HUES64 (cell line): Measurements from ENCODE around the gene CDK4.
"Not testable (repeated sequence)": the region's sequence is repeated elsewhere in the genome, so short reads cannot be mapped to it uniquely, and the experiment has no call there.

Source experiments
- H3K27ac ChIP-seq: 2 replicates; pipeline ENCODE4 v1.7.0; 2013; ENCODE audit warnings: low read depth, low read length, inconsistent platforms
- H3K27me3 ChIP-seq: 2 replicates; pipeline ENCODE4 v1.6.1; 2013; ENCODE audit warnings: mild to moderate bottlenecking, low read length; ENCODE audit not compliant: insufficient read depth
- H3K36me3 ChIP-seq: 2 replicates; pipeline ENCODE4 v1.6.1; 2013; ENCODE audit warnings: mild to moderate bottlenecking, low read length; ENCODE audit not compliant: insufficient read depth
- H3K4me1 ChIP-seq: 2 replicates; pipeline ENCODE4 v1.6.1; 2013; ENCODE audit warnings: mild to moderate bottlenecking, low read length, moderate library complexity; ENCODE audit not compliant: insufficient read depth
- H3K4me3 ChIP-seq: 2 replicates; pipeline ENCODE4 v1.5.1; 2013; ENCODE audit warnings: mild to moderate bottlenecking, low read length, moderate library complexity
- H3K9ac ChIP-seq: 2 replicates; pipeline ENCODE4 v1.6.1; 2013; ENCODE audit warnings: mild to moderate bottlenecking, low read depth, low read length
- H3K9me3 ChIP-seq: 2 replicates; pipeline ENCODE4 v1.6.1; 2013; ENCODE audit warnings: low read depth, low read length; ENCODE audit not compliant: insufficient read depth
- WGBS: fragments of 150-250, 120-280 bp; methylation state at CpG from one replicate; pipeline ENCODE4 v1.1.7; 2013; ENCODE audit warnings: missing lambda C conversion rate; 5-methylcytosine and 5-hydroxymethylcytosine counted together

Gene CDK4

DNA sequence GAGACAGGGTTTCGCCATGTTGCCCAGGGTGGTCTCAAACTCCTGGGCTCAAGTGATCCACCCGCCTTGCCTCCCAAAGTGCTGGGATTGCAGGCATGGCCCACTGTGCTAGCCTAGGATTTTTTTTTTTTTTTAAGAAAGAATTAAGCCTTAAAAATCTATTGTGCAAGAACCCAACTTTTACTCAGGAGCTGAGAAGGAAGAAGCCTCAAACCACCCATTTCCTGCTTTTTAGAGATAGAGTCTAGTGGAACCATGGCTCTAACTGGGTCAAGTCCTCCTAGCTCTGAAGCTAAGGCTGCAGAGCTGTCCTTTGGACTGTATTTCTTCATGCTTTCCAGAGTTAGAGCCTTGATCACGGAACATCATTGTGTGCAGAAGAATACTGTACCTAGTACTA, 29.1 kb upstream of the CDK4 start:
- H3K9ac ChIP-seq: no peak overlapping the region
- no peak overlapping the region for H3K4me3 ChIP-seq
- H3K36me3 ChIP-seq: peaks cover 21% of the 10 kb centered on the region
- H3K27me3 ChIP-seq: no peaks in the 10 kb centered on the region
- 94% methylated on average over 3 of the region's 3 CpGs for WGBS
- H3K4me1 ChIP-seq: no peaks in the 10 kb centered on the region
- no peaks in the 10 kb centered on the region for H3K9me3 ChIP-seq
- no peak overlapping the region for H3K27ac ChIP-seq

DNA sequence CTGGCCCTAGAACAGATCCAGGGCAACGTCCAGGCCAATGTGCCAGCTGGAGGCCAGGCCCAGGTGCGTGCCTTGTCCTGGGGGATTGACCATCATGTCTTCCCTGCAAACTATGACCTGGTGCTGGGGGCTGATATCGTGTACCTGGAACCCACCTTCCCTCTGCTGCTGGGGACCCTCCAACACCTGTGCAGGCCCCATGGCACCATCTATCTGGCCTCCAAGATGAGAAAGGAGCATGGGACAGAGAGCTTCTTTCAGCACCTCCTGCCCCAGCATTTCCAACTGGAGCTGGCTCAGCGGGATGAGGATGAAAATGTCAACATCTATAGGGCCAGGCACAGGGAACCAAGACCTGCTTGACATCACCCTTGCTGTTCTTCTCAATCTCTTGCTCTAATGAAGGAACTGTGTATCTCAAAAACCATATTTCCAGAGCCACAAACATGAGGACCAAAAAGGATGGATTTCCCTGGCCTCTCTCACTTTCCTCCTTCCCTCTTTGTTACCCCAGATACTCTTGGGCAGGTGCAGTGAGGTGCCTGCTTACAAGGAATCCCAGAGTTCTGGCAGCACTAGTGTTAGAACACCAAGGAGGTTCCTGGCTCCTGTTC, 28.3 kb upstream of the CDK4 start:
- H3K27ac ChIP-seq: no peak overlapping the region
- H3K9me3 ChIP-seq: no peaks in the 10 kb centered on the region
- H3K9ac ChIP-seq: no peak overlapping the region
- no peaks in the 10 kb centered on the region for H3K4me1 ChIP-seq
- 91% methylated on average over 4 of the region's 4 CpGs for WGBS
- peaks cover 12% of the 10 kb centered on the region for H3K36me3 ChIP-seq
- no peak overlapping the region for H3K4me3 ChIP-seq
- no peaks in the 10 kb centered on the region for H3K27me3 ChIP-seq

DNA sequence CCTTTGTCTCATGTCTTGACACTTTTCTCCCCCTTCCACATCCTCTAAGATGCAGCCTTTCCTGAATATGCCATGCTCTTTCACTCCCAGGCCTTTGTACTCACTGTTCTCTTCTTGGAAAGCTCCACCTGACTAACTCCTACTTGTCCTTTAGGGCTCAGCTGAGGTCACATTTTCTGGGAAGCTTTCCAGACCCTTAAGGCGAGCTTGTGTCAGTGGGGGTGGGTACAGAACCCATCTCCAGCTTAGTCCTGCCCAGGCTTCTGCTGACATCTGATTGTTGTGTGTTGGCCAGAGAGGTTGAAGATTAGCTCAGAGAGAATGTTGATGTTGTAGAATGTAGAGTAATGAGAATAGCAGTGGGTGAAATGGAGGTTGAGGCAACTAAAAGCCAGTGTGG, 27.6 kb upstream of the CDK4 start:
- H3K9me3 ChIP-seq: no peaks in the 10 kb centered on the region
- 93% methylated on average over 1 of the region's 1 CpG for WGBS
- H3K4me1 ChIP-seq: no peaks in the 10 kb centered on the region
- H3K36me3 ChIP-seq: peaks cover 9% of the 10 kb centered on the region; the same call in 1 of the 2 replicates
- H3K27ac ChIP-seq: no peak overlapping the region
- no peaks in the 10 kb centered on the region for H3K27me3 ChIP-seq
- no peak overlapping the region for H3K4me3 ChIP-seq
- no peak overlapping the region for H3K9ac ChIP-seq

DNA sequence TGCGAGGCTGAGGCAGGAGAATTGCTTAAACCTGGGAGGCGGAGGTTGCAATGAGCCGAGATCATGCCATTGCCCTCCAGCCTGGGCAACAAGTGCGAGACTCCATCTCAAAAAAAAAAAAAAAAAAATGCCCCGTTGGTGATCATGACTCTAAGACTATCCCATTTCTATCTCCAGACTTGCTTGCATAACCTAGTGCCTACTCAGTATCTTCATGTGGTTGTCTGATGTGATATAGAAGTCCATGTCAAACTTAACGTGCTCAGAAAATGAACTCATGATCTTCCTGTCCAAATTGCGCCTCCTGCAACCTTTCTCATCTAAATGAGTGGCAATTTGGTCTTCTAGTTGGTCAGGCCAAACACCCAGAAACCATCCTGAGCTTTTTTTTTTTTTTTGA, 25.8 kb upstream of the CDK4 start:
- Histone ChIP-seq H3K4me1 (peaks cover 2% of the 10 kb centered on the region; the same call in 1 of the 2 replicates), H3K4me3 (no peak overlapping the region), H3K36me3 (no peaks in the 10 kb centered on the region), H3K27me3 (peaks cover 10% of the 10 kb centered on the region), H3K27ac (no peak overlapping the region), H3K9me3 (no peaks in the 10 kb centered on the region), H3K9ac (no peak overlapping the region)
- WGBS: 99% methylated on average over 6 of the region's 7 CpGs

DNA sequence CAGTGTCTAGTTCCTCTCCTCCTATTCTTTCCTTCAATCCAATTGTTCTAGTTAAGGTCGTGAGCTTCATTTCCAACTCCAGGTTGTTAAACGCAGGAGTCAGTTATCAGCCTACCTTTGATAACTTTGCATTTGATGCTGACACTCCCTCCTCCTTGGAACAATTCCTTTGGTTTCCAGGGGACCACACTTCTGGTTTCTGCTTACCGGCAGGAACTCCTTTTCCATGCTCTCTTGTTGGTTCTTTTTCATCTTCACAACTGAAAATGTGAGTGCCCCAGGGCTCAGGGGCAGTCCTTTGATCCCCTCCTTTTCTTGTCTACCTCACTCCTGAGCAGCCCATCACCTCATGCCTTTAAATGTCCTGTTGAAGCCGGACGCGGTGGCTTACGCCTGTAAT, 25.3 kb upstream of the CDK4 start:
- WGBS: 92% methylated on average over 7 of the region's 7 CpGs
- peaks cover 3% of the 10 kb centered on the region; the same call in 1 of the 2 replicates for H3K4me1 ChIP-seq
- peaks cover 11% of the 10 kb centered on the region for H3K27me3 ChIP-seq

DNA sequence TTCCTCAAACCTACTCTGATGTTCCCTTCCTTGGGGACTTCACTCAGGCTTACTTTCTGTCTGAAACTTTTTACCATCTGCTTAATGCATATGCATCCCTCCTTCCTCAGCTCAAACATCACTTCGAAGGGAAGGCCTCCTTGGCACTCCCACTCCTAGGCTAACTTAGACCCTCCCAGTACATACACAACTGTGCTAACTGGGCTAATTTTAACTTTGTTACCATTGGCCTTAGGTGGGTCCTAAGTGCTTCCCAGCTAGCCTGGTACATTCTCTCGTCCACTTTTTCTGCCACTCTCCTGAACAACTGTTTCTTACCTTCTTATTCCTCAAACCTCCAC, 24.1 kb upstream of the CDK4 start:
- Histone ChIP-seq H3K27me3 (peaks cover 11% of the 10 kb centered on the region), H3K9me3 (no peaks in the 10 kb centered on the region), H3K27ac (no peak overlapping the region), H3K4me1 (peaks cover 4% of the 10 kb centered on the region; the same call in 1 of the 2 replicates), H3K9ac (no peak overlapping the region), H3K36me3 (no peaks in the 10 kb centered on the region), H3K4me3 (no peak overlapping the region)
- WGBS: 91% methylated on average over 2 of the region's 2 CpGs

More for the DNA sequence above, 25.3 kb upstream of the CDK4 start:
- Histone ChIP-seq H3K9ac (no peak overlapping the region), H3K36me3 (no peaks in the 10 kb centered on the region), H3K27ac (no peak overlapping the region), H3K9me3 (no peaks in the 10 kb centered on the region), H3K4me3 (no peak overlapping the region)

DNA sequence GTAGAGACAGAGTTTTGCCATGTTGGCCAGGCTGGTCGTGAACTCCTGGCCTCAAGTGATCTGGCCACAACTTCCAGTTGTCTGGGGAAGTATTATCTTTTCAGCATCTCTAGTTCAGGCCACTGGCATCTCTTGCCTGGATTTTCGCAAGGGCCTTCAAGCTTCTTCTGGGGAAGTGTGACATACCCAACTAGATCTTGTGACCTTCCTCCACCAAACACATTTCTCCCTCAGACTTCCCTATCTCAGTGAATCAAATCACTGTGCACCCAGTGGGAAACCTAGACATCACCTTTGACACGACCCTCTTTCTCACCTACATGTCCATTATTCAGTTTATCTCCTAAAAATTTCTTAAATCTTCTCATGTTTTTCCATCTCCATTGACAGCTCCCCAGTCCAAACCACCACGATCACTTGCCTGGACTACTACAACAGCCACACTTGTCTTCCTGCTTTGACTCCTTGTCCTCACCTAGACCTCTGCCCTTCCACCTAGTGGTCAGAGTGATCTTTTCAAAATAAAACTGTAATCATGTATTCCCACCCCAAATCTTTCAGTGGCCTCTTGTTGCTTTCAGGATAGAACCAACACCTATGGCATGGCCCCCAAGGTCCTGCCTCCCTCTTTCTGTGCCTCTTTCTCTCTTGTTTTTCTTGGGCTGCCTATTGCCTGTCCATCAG, 23.6 kb upstream of the CDK4 start:
- Histone ChIP-seq H3K9me3 (no peaks in the 10 kb centered on the region), H3K36me3 (peaks cover 4% of the 10 kb centered on the region), H3K4me3 (no peak overlapping the region), H3K9ac (no peak overlapping the region), H3K27me3 (peaks cover 11% of the 10 kb centered on the region), H3K4me1 (peaks cover 9% of the 10 kb centered on the region; the same call in 1 of the 2 replicates), H3K27ac (no peak overlapping the region)
- WGBS: 84% methylated on average over 4 of the region's 4 CpGs

DNA sequence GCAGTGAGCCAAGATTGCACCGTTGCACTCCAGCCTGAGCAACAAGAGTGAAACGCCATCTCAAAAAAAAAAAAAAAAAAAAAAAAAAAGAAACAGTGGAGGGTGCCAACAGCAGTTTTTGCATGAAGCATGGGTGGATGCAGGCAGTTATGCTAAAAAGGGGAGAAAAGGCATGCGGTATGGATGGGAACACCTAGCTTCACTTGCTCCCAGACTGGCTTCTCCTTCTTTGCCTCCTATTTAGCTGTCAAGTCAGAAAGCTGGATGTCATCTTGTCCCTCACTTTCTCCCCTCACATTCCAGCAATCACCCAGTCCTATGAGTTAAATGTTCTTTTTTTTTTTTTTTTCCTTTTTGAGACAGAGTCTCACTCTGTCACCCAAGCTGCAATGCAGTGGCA, 22.9 kb upstream of the CDK4 start:
- Histone ChIP-seq H3K4me1 (peaks cover 9% of the 10 kb centered on the region; the same call in 1 of the 2 replicates), H3K36me3 (peaks cover 9% of the 10 kb centered on the region), H3K27ac (no peak overlapping the region), H3K9ac (no peak overlapping the region), H3K27me3 (peaks cover 11% of the 10 kb centered on the region), H3K9me3 (no peaks in the 10 kb centered on the region), H3K4me3 (no peak overlapping the region)
- 91% methylated on average over 3 of the region's 3 CpGs for WGBS

DNA sequence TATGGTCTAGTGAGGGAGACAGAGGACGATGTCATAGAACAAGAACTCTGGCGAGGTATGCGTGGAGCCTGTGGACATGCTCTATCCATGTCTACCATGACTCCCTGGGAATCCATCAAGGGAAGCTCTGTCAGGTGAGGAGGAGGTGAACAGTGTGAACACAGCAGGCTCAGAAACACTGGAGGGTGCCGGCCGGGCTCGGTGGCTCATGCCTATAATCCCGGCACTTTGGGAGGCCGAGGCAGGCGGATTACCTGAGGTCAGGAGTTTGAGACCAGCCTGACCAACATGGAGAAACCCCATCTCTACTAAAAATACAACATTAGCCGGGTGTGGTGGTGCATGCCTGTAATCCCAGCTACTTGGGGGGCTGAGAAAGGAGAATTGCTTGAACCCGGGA, 22.5 kb upstream of the CDK4 start:
- not testable (repeated sequence) for H3K4me3 ChIP-seq, H3K27ac ChIP-seq, H3K9ac ChIP-seq, H3K9me3 ChIP-seq, H3K4me1 ChIP-seq
- 94% methylated on average over 11 of the region's 11 CpGs for WGBS
- H3K36me3 ChIP-seq: peaks cover 13% of the 10 kb centered on the region
- H3K27me3 ChIP-seq: peaks cover 11% of the 10 kb centered on the region

DNA sequence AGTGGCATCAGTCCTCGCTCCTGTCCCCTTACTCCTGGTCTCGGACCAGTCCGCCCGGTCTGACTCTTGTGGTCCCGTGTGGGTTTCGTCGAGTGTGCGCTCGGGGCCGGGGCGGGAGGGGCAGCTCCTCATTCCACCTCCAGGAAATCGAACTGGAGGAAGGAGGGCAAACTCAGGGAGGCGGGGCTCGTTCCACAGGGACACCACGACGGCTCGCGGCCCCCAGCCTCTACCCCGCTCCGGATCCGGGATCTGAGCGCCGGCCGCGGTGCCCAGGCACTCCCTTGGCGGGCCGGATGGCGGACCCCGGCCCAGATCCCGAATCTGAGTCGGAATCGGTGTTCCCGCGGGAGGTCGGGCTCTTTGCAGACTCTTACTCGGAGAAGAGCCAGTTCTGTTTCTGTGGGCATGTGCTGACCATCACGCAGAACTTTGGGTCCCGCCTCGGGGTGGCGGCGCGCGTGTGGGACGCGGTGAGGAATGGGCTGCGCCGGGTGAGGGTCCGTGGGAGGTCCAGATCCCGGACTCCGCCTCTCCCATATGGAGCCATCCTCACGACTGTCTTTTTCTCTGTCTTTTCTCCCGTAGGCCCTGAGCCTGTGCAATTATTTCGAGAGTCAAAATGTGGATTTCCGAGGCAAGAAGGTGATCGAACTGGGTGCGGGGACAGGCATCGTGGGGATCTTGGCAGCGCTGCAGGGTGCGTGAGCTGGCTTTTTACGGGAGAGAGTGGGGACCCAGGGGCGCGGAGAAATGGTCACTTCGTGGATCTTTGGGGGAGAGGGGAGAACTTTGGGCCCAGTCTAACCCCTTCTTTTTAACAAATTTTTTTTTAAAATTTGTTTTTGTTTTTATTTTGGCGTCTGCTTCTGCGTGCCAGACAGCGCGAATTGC, 20.6 kb upstream of the CDK4 start, which contains the start of gene EEF1AKMT3:
Gene EEF1AKMT3 (plus strand): TSS at position 186 of the 894 bp plus-strand sequence. CDS start 111 bp downstream, at position 297.
- peaks cover 33% of the 10 kb centered on the region for H3K36me3 ChIP-seq
- peak within 1 kb of the TSS; percentile 99 for H3K27ac ChIP-seq
- H3K9me3 ChIP-seq: no peaks in the 10 kb centered on the region
- peak within 1 kb of the TSS; percentile 76 for H3K4me3 ChIP-seq
- H3K27me3 ChIP-seq: peaks cover 12% of the 10 kb centered on the region
- peaks cover 9% of the 10 kb centered on the region; the same call in 1 of the 2 replicates for H3K4me1 ChIP-seq
- WGBS: 6% methylated on average over 67 of the region's 67 CpGs
- H3K9ac ChIP-seq: peak within 1 kb of the TSS; percentile 97

DNA sequence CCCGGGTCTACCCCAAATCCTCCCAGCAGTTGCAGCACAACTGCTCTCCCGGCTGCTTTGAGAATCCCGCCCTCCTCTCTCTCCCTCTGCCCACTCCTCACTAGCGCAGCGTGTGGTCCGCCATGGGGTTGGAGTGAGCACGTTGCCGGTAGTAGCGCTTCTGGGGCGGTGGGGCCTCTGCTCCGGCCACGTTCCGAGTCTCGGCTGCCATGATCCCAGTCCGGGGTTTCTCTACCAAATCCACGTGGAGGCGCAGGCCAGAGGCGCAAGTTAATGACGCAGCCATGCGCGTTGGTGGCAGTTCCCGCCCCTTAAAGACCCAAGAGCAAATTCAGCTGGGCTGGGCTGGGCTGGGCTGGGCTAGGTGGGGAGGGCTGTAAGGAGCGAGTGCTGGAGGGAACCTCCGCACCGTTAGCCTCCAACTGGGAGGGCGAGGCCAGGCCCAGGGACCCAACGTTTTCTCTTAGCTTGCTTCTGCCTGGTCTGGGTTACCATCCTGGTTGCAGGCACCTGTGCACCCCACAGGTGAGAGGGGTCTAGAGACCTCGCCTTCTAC, 19.8 kb upstream of the CDK4 start, which contains the start of gene METTL1:
Gene METTL1 (minus strand): TSS at position 233 of the 556 bp plus-strand sequence. CDS start 22 bp downstream, at position 211.
- peaks cover 20% of the 10 kb centered on the region for H3K27me3 ChIP-seq
- H3K4me1 ChIP-seq: peaks cover 13% of the 10 kb centered on the region
- WGBS: under 1% methylated on average over 28 of the region's 28 CpGs
- peak within 1 kb of the TSS; percentile 99 for H3K27ac ChIP-seq
- H3K4me3 ChIP-seq: peak within 1 kb of the TSS; percentile 76
- no peaks in the 10 kb centered on the region for H3K9me3 ChIP-seq
- peak within 1 kb of the TSS; percentile 97 for H3K9ac ChIP-seq
- peaks cover 33% of the 10 kb centered on the region for H3K36me3 ChIP-seq
